ENCODE results near the gene ARHGAP23. TPM values are rescaled to one million over a fixed set of nuclear protein-coding genes. Genes with fewer than 3 reads are reported as not detected.
"Not testable (repeated sequence)": the region's sequence is repeated elsewhere in the genome, so short reads cannot be mapped to it uniquely, and the experiment has no call there.

Gene ARHGAP23
- polyA plus RNA-seq, 1 donor from 2014 or later: 1.6 TPM

GRCh38 chr17:38491346-38492066, 63.2 kb downstream of the ARHGAP23 start:
- H4K20me1 ChIP-seq (ENCODE audit: insufficient read depth); H3K36me3 ChIP-seq (ENCODE audit: insufficient read depth, low read length): not testable (repeated sequence)

GRCh38 chr17:38492067-38493040, 64.1 kb downstream of the ARHGAP23 start:
- H3K9me2 ChIP-seq (ENCODE audit: insufficient read depth, low read length); H3K4me2 ChIP-seq (ENCODE audit: low read length); H3K79me2 ChIP-seq (replicated peaks; ENCODE audit: insufficient read depth, low read length); H3K9ac ChIP-seq (ENCODE audit: low read length); H2AFZ ChIP-seq (ENCODE audit: low read depth, low read length); H3K9me3 ChIP-seq (ENCODE audit: low read length); H3K27me3 ChIP-seq (ENCODE audit: insufficient read depth, low read depth, low read length); H3K27ac ChIP-seq (ENCODE audit: low read length); H4K20me1 ChIP-seq (ENCODE audit: insufficient read depth); H3K36me3 ChIP-seq (ENCODE audit: insufficient read depth, low read length); H3F3A ChIP-seq (ENCODE audit: insufficient read depth, low read length, poor library complexity, severe bottlenecking); H3K4me3 ChIP-seq (ENCODE audit: low read length): not testable (repeated sequence)
- TF ChIP-seq RAD21 (conservative IDR thresholded peaks at IDR 0.05) (peak; percentile 76), SMC3 (conservative IDR thresholded peaks at IDR 0.05; ENCODE audit: poor library complexity) (peak; percentile 88), CTCF (IDR thresholded peaks at IDR 0.05; ENCODE audit: poor library complexity, severe bottlenecking) (peak; percentile 93)

More at GRCh38 chr17:38491346-38492066, 63.2 kb downstream of the ARHGAP23 start:
- H3F3A ChIP-seq (ENCODE audit: insufficient read depth, low read length, poor library complexity, severe bottlenecking); H3K9me3 ChIP-seq (ENCODE audit: low read length); H3K4me2 ChIP-seq (ENCODE audit: low read length); H3K27me3 ChIP-seq (ENCODE audit: insufficient read depth, low read depth, low read length); H3K4me3 ChIP-seq (ENCODE audit: low read length); H2AFZ ChIP-seq (ENCODE audit: low read depth, low read length); H3K27ac ChIP-seq (ENCODE audit: low read length); H3K9ac ChIP-seq (ENCODE audit: low read length); H3K9me2 ChIP-seq (ENCODE audit: insufficient read depth, low read length); H3K79me2 ChIP-seq (replicated peaks; ENCODE audit: insufficient read depth, low read length): not testable (repeated sequence)

- H3K27me3 ChIP-seq (ENCODE audit: insufficient read depth, low read depth, low read length); H3K79me2 ChIP-seq (replicated peaks; ENCODE audit: insufficient read depth, low read length); H4K20me1 ChIP-seq (ENCODE audit: insufficient read depth); H3K4me3 ChIP-seq (ENCODE audit: low read length); H3K9ac ChIP-seq (ENCODE audit: low read length); H3F3A ChIP-seq (ENCODE audit: insufficient read depth, low read length, poor library complexity, severe bottlenecking); H3K9me2 ChIP-seq (ENCODE audit: insufficient read depth, low read length); H3K27ac ChIP-seq (ENCODE audit: low read length); H3K36me3 ChIP-seq (ENCODE audit: insufficient read depth, low read length); H3K9me3 ChIP-seq (ENCODE audit: low read length); H3K4me2 ChIP-seq (ENCODE audit: low read length); H2AFZ ChIP-seq (ENCODE audit: low read depth, low read length): not testable (repeated sequence)
These were observed 65.9 kb downstream of the ARHGAP23 start for GRCh38 chr17:38494152-38494551.

- not testable (repeated sequence) for H3K9me2 ChIP-seq (ENCODE audit: insufficient read depth, low read length); H2AFZ ChIP-seq (ENCODE audit: low read depth, low read length); H3K9ac ChIP-seq (ENCODE audit: low read length); H3K4me3 ChIP-seq (ENCODE audit: low read length); H3K27me3 ChIP-seq (ENCODE audit: insufficient read depth, low read depth, low read length); H3K27ac ChIP-seq (ENCODE audit: low read length); H4K20me1 ChIP-seq (ENCODE audit: insufficient read depth); H3K36me3 ChIP-seq (ENCODE audit: insufficient read depth, low read length); H3K4me2 ChIP-seq (ENCODE audit: low read length); H3K9me3 ChIP-seq (ENCODE audit: low read length); H3F3A ChIP-seq (ENCODE audit: insufficient read depth, low read length, poor library complexity, severe bottlenecking); H3K79me2 ChIP-seq (replicated peaks; ENCODE audit: insufficient read depth, low read length)
These were observed 69.4 kb downstream of the ARHGAP23 start for GRCh38 chr17:38497656-38498055.

Data from neural cell (in vitro differentiated cells).